ENCODE data around the gene KNDC1.

The KNDC1 gene

GRCh38 chr10:133179128-133179520, 19.1 kb downstream of the KNDC1 start:
- no peak for DNase-seq (ENCODE audit: low read depth in 1 of 2, low spot score in 1 of 2)
- no peak for TF ChIP-seq GABPA (IDR thresholded peaks at IDR 0.05; ENCODE audit: low read depth)
- TF ChIP-seq, protein P1, sequence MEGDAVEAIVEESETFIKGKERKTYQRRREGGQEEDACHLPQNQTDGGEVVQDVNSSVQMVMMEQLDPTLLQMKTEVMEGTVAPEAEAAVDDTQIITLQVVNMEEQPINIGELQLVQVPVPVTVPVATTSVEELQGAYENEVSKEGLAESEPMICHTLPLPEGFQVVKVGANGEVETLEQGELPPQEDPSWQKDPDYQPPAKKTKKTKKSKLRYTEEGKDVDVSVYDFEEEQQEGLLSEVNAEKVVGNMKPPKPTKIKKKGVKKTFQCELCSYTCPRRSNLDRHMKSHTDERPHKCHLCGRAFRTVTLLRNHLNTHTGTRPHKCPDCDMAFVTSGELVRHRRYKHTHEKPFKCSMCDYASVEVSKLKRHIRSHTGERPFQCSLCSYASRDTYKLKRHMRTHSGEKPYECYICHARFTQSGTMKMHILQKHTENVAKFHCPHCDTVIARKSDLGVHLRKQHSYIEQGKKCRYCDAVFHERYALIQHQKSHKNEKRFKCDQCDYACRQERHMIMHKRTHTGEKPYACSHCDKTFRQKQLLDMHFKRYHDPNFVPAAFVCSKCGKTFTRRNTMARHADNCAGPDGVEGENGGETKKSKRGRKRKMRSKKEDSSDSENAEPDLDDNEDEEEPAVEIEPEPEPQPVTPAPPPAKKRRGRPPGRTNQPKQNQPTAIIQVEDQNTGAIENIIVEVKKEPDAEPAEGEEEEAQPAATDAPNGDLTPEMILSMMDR (IDR thresholded peaks at IDR 0.05; ENCODE audit: insufficient read depth, low read length), result no peak
- TF ChIP-seq POLR2AphosphoS5 (IDR thresholded peaks at IDR 0.05; ENCODE audit: low read depth), result no peak
- TF ChIP-seq, protein P2, sequence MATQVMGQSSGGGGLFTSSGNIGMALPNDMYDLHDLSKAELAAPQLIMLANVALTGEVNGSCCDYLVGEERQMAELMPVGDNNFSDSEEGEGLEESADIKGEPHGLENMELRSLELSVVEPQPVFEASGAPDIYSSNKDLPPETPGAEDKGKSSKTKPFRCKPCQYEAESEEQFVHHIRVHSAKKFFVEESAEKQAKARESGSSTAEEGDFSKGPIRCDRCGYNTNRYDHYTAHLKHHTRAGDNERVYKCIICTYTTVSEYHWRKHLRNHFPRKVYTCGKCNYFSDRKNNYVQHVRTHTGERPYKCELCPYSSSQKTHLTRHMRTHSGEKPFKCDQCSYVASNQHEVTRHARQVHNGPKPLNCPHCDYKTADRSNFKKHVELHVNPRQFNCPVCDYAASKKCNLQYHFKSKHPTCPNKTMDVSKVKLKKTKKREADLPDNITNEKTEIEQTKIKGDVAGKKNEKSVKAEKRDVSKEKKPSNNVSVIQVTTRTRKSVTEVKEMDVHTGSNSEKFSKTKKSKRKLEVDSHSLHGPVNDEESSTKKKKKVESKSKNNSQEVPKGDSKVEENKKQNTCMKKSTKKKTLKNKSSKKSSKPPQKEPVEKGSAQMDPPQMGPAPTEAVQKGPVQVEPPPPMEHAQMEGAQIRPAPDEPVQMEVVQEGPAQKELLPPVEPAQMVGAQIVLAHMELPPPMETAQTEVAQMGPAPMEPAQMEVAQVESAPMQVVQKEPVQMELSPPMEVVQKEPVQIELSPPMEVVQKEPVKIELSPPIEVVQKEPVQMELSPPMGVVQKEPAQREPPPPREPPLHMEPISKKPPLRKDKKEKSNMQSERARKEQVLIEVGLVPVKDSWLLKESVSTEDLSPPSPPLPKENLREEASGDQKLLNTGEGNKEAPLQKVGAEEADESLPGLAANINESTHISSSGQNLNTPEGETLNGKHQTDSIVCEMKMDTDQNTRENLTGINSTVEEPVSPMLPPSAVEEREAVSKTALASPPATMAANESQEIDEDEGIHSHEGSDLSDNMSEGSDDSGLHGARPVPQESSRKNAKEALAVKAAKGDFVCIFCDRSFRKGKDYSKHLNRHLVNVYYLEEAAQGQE (IDR thresholded peaks at IDR 0.05; ENCODE audit: insufficient replicate concordance, low read depth), result no peak
- TF ChIP-seq SPI1 (IDR thresholded peaks at IDR 0.05; ENCODE audit: borderline replicate concordance, low read depth), result no peak
- Histone ChIP-seq H3K27ac (replicated peaks) (no peak overlapping the region), H3K4me3 (replicated peaks; ENCODE audit: insufficient read depth, low read length) (no peak overlapping the region), H3K27me3 (ENCODE audit: insufficient read depth, poor library complexity, severe bottlenecking) (no peaks in the 10 kb centered on the region)

GRCh38 chr10:133179651-133180050, 19.6 kb downstream of the KNDC1 start:
- TF ChIP-seq, protein P1 (IDR thresholded peaks at IDR 0.05; ENCODE audit: insufficient read depth, low read length), result no peak
- TF ChIP-seq, protein P2 (IDR thresholded peaks at IDR 0.05; ENCODE audit: insufficient replicate concordance, low read depth), result no peak
- TF ChIP-seq POLR2AphosphoS5 (IDR thresholded peaks at IDR 0.05; ENCODE audit: low read depth), result no peak
- no peak for DNase-seq (ENCODE audit: low read depth in 1 of 2, low spot score in 1 of 2)
- no peaks in the 10 kb centered on the region for H3K27me3 ChIP-seq (ENCODE audit: insufficient read depth, poor library complexity, severe bottlenecking)
- no peak overlapping the region for H3K4me3 ChIP-seq (replicated peaks; ENCODE audit: insufficient read depth, low read length)
- no peak overlapping the region for H3K27ac ChIP-seq (replicated peaks)

GRCh38 chr10:133180192-133180964, 20.4 kb downstream of the KNDC1 start:
- TF ChIP-seq, protein P2 (IDR thresholded peaks at IDR 0.05; ENCODE audit: insufficient replicate concordance, low read depth), result no peak
- no peak for TF ChIP-seq SPI1 (IDR thresholded peaks at IDR 0.05; ENCODE audit: borderline replicate concordance, low read depth)
- TF ChIP-seq, protein P1 (IDR thresholded peaks at IDR 0.05; ENCODE audit: insufficient read depth, low read length), result no peak
- no peak for TF ChIP-seq POLR2AphosphoS5 (IDR thresholded peaks at IDR 0.05; ENCODE audit: low read depth)
- no peak for TF ChIP-seq GABPA (IDR thresholded peaks at IDR 0.05; ENCODE audit: low read depth)
- no peak for DNase-seq (ENCODE audit: low read depth in 1 of 2, low spot score in 1 of 2)
- Histone ChIP-seq H3K4me3 (replicated peaks; ENCODE audit: insufficient read depth, low read length) (no peak overlapping the region), H3K27me3 (ENCODE audit: insufficient read depth, poor library complexity, severe bottlenecking) (no peaks in the 10 kb centered on the region), H3K27ac (replicated peaks) (no peak overlapping the region)
